NOMO-1 (cell line): ENCODE measurements around the gene RPS6KA5.

Source experiments
- DNase-seq, 2 experiments: peaks; one replicate each; lab custom pipeline; 2025; ENCODE audit not compliant: unreplicated experiment in 2 of 2; lab: John Stamatoyannopoulos, UW

RPS6KA5 gene

GRCh38 chr14:90815572-90815821 lies 244.9 kb downstream of the RPS6KA5 start:
- no peak for DNase-seq

- no peak for DNase-seq
These were observed 245.5 kb downstream of the RPS6KA5 start for GRCh38 chr14:90814806-90815571.

- DNase-seq = no peak
These were observed 247.0 kb downstream of the RPS6KA5 start for GRCh38 chr14:90813442-90813841.

GRCh38 chr14:90812109-90812508 lies 248.3 kb downstream of the RPS6KA5 start:
- no peak for DNase-seq

- DNase-seq = no peak
These were observed 248.8 kb downstream of the RPS6KA5 start for GRCh38 chr14:90811641-90812040.

- DNase-seq = no peak
These were observed 249.6 kb downstream of the RPS6KA5 start for GRCh38 chr14:90810806-90811205.

- no peak for DNase-seq
These were observed 250.7 kb downstream of the RPS6KA5 start for GRCh38 chr14:90809530-90810312.

- no peak for DNase-seq
These were observed 251.5 kb downstream of the RPS6KA5 start for GRCh38 chr14:90808759-90809529.

- DNase-seq = no peak
These were observed 253.4 kb downstream of the RPS6KA5 start for GRCh38 chr14:90807060-90807459.

GRCh38 chr14:90805662-90806540 lies 254.5 kb downstream of the RPS6KA5 start:
- DNase-seq = no peak

GRCh38 chr14:90805084-90805391 lies 255.4 kb downstream of the RPS6KA5 start:
- no peak for DNase-seq

- no peak for DNase-seq
These were observed 256.0 kb downstream of the RPS6KA5 start for GRCh38 chr14:90804292-90805083.

GRCh38 chr14:90803249-90803648 lies 257.2 kb downstream of the RPS6KA5 start:
- no peak for DNase-seq

- no peak for DNase-seq
These were observed 261.0 kb downstream of the RPS6KA5 start for GRCh38 chr14:90799420-90799819.

- no peak for DNase-seq
These were observed 262.5 kb downstream of the RPS6KA5 start for GRCh38 chr14:90797919-90798318.
